SU-DHL-6 (cell line): ENCODE results near the gene EYS.

Experiments
- H2AFZ ChIP-seq: fragments of 200-600 bp; sonication (generic); 2 replicates; pipeline ENCODE4 v1.6.1; 2014; ENCODE audit warnings: low read depth, mild to moderate bottlenecking, moderate library complexity, mixed read lengths, antibody characterized with exemption, low read length; ENCODE audit not compliant: severe bottlenecking
- H3F3A ChIP-seq: fragments of 200-600 bp; shearing (Covaris generic); 2 replicates; pipeline ENCODE4 v1.6.0; 2016; ENCODE audit warnings: antibody characterized with exemption, mild to moderate bottlenecking; ENCODE audit not compliant: insufficient read depth
- H3K27ac ChIP-seq: fragments of 200-600 bp; sonication (generic); 2 replicates; pipeline ENCODE4 v1.5.1; 2016; ENCODE audit warnings: low read depth, mild to moderate bottlenecking, low read length, moderate library complexity, mixed read lengths
- H3K27me3 ChIP-seq: fragments of 200-600 bp; sonication (generic), shearing (Covaris generic); 2 replicates; pipeline ENCODE4 v1.6.0; 2014; ENCODE audit warnings: mild to moderate bottlenecking, low read length
- H3K36me3 ChIP-seq: fragments of 200-600 bp; sonication (generic); 2 replicates; pipeline ENCODE4 v1.6.1; 2014; ENCODE audit warnings: mild to moderate bottlenecking, low read length, mixed read lengths
- H3K4me2 ChIP-seq: fragments of 300-600, 200-600 bp; shearing (Covaris generic), sonication (generic); 2 replicates; pipeline ENCODE4 v1.6.0; 2014; ENCODE audit warnings: low read length, low read depth, mild to moderate bottlenecking; ENCODE audit not compliant: poor library complexity, severe bottlenecking
- H3K4me3 ChIP-seq: fragments of 200-600 bp; sonication (generic); 2 replicates; pipeline ENCODE4 v1.5.1; 2014; ENCODE audit warnings: antibody characterized with exemption, low read length, mild to moderate bottlenecking, mixed read lengths; ENCODE audit not compliant: insufficient read depth, poor library complexity, severe bottlenecking
- H3K79me2 ChIP-seq: fragments of 200-600 bp; sonication (generic); 2 replicates; pipeline ENCODE4 v1.6.1; 2014; ENCODE audit warnings: mild to moderate bottlenecking, low read length, moderate library complexity; ENCODE audit not compliant: insufficient read depth
- H3K9ac ChIP-seq: fragments of 200-600 bp; sonication (generic); 2 replicates; pipeline ENCODE4 v1.7.0; 2014; ENCODE audit warnings: mild to moderate bottlenecking, low read length
- H3K9me2 ChIP-seq: fragments of 200-600 bp; sonication (generic); replicated peaks from 2 replicates; pipeline ENCODE4 v1.6.1; 2014; ENCODE audit warnings: low read length; ENCODE audit not compliant: insufficient read depth
- H3K9me3 ChIP-seq: fragments of 200-600 bp; sonication (generic); 2 replicates; pipeline ENCODE4 v1.6.1; 2014; ENCODE audit warnings: low read length, mixed read lengths; ENCODE audit not compliant: insufficient read depth
- H4K20me1 ChIP-seq: fragments of 200-600 bp; sonication (generic); 2 replicates; pipeline ENCODE4 v1.6.1; 2014; ENCODE audit warnings: low read depth, mild to moderate bottlenecking, antibody characterized with exemption, low read length, moderate library complexity, mixed read lengths
- EZH2phosphoT487 ChIP-seq: fragments of 200-600 bp; sonication (generic), shearing (Covaris generic); conservative IDR thresholded peaks from 2 replicates; pipeline ENCODE4 v1.6.1; 2018; ENCODE audit warnings: mild to moderate bottlenecking, antibody characterized with exemption, low read length, moderate library complexity, mixed read lengths
- TF ChIP-seq, protein P1 (sequence below): fragments of 200-600 bp; sonication (generic); IDR thresholded peaks from one replicate; pipeline ENCODE4 v1.5.1; 2017; ENCODE audit warnings: antibody characterized with exemption, mild to moderate bottlenecking, low read length, moderate library complexity; ENCODE audit not compliant: insufficient read depth, poor library complexity, severe bottlenecking

The EYS gene

GRCh38 chr6:64121011-64121565 lies 1585.9 kb downstream of the EYS start:
- Histone ChIP-seq H3K9me3 (no peaks in the 10 kb centered on the region), H3K4me2 (no peak overlapping the region), H2AFZ (no peak overlapping the region), H3K9ac (no peak overlapping the region), H3K9me2 (no peaks in the 10 kb centered on the region), H3K4me3 (no peak overlapping the region), H3K79me2 (no peaks in the 10 kb centered on the region), H3K27me3 (no peaks in the 10 kb centered on the region), H4K20me1 (no peaks in the 10 kb centered on the region), H3K36me3 (no peaks in the 10 kb centered on the region), H3K27ac (no peak overlapping the region), H3F3A (no peaks in the 10 kb centered on the region)
- TF ChIP-seq, protein P1, sequence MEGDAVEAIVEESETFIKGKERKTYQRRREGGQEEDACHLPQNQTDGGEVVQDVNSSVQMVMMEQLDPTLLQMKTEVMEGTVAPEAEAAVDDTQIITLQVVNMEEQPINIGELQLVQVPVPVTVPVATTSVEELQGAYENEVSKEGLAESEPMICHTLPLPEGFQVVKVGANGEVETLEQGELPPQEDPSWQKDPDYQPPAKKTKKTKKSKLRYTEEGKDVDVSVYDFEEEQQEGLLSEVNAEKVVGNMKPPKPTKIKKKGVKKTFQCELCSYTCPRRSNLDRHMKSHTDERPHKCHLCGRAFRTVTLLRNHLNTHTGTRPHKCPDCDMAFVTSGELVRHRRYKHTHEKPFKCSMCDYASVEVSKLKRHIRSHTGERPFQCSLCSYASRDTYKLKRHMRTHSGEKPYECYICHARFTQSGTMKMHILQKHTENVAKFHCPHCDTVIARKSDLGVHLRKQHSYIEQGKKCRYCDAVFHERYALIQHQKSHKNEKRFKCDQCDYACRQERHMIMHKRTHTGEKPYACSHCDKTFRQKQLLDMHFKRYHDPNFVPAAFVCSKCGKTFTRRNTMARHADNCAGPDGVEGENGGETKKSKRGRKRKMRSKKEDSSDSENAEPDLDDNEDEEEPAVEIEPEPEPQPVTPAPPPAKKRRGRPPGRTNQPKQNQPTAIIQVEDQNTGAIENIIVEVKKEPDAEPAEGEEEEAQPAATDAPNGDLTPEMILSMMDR = no peak
- TF ChIP-seq EZH2phosphoT487 = no peak

DNA sequence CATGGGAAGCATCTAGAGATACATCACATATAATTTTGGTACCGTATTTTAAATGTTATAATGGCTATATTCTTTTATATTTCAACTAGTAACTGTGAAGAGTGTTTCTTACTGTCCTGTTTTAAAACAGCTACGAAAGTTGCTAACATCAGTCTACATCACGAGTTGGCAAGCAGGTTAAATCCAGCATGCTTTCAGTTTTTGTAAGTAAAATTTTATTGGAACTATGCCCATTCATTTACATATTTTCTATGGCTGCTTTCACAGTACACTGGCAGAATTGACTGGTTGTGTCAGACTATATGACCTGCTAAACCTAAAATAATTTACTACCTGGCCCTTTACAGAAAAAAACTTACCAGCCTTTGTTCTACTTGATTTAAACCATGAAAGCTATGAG lies 1593.3 kb downstream of the EYS start:
- no peaks in the 10 kb centered on the region for H3K27me3 ChIP-seq
- H3K9me3 ChIP-seq = no peaks in the 10 kb centered on the region
- H3K4me3 ChIP-seq = no peak overlapping the region
- no peak overlapping the region for H3K27ac ChIP-seq
- no peaks in the 10 kb centered on the region for H3K9me2 ChIP-seq
- TF ChIP-seq EZH2phosphoT487 = no peak
- TF ChIP-seq, protein P1 = no peak
- H3F3A ChIP-seq = no peaks in the 10 kb centered on the region
- H2AFZ ChIP-seq = no peak overlapping the region
- H3K4me2 ChIP-seq = no peak overlapping the region
- H3K79me2 ChIP-seq = no peaks in the 10 kb centered on the region
- no peak overlapping the region for H3K9ac ChIP-seq
- H3K36me3 ChIP-seq = no peaks in the 10 kb centered on the region
- no peaks in the 10 kb centered on the region for H4K20me1 ChIP-seq

GRCh38 chr6:64104051-64104450 lies 1603.0 kb downstream of the EYS start:
- H3K9me3 ChIP-seq = no peaks in the 10 kb centered on the region

More at GRCh38 chr6:64104051-64104450, 1603.0 kb downstream of the EYS start:
- Histone ChIP-seq H3K27me3 (no peaks in the 10 kb centered on the region), H2AFZ (no peak overlapping the region), H3K9ac (no peak overlapping the region), H3K9me2 (no peaks in the 10 kb centered on the region), H3K27ac (no peak overlapping the region), H3K4me3 (no peak overlapping the region), H4K20me1 (no peaks in the 10 kb centered on the region), H3F3A (no peaks in the 10 kb centered on the region), H3K36me3 (no peaks in the 10 kb centered on the region), H3K4me2 (no peak overlapping the region), H3K79me2 (no peaks in the 10 kb centered on the region)
- TF ChIP-seq, protein P1 = no peak
- TF ChIP-seq EZH2phosphoT487 = no peak
